HG03354 (cell line): ENCODE data around the gene PDLIM3.
"Not testable (repeated sequence)": the region's sequence is repeated elsewhere in the genome, so short reads cannot be mapped to it uniquely, and the experiment has no call there.

ENCODE experiments used
- ATAC-seq: cut with Tn5 transposase; IDR thresholded peaks from one replicate; pipeline ENCODE4 v1.9.1; 2021; ENCODE audit warnings: mild to moderate bottlenecking; ENCODE audit not compliant: unreplicated experiment, poor library complexity, severe bottlenecking

PDLIM3 gene

GRCh38 chr4:185524888-185525863 lies 10.1 kb downstream of the PDLIM3 start:
- no peak for ATAC-seq

DNA sequence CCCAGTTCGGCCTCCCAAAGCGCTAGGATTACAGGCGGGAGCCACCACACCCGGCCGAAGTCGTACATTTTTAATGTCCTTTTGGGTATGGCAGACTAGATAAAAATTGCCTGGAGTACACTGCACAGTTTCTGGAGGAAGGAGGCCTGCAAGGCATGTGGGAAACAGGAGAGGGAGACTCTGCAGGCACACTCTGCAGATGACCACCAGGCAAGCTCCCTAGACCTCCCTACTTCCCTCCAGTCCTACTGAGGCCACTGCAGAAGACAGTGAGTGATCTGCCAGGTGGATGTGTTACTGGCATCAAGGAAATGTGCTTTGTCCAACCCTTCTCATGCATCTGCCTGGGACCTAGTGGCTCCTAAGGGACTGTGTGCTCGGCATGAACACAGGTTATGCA lies 11.4 kb downstream of the PDLIM3 start:
- no peak for ATAC-seq

DNA sequence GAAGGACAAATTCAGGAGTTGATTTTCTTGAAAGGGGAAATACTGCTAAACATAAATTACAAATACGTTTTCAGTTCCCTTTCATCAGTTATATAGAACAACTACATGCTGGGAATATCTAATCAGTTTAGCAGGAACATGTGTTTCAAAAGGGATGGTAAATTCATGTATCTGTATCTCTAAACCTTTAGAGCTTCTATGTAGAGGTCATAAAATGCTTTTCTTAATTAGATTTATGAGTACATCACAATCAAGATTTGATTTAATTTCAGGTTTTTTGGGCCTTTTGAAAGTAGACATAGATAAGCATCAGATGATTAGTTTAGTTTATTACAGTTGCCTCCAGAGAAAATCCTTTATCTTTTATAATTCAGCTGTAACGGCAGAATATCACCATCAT lies 12.9 kb downstream of the PDLIM3 start:
- ATAC-seq = no peak

DNA sequence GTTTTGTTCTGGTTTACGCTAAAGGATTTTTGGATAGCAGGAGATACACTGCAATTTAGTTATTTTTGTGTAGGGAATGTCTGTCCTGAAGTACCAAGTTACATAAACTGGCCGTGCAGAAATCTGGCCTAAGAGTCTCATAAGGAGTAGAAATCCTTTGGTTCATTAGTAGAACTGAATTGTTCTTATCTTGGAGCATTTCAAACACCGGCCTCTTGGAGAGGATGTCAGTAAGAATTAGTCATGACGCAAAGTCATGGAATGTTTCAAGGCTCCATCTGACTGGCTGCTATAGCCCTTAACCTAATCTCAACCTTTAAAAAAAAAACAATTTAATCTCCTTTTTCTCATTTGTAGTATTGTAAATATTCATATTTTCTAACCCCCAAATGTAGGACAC lies 15.2 kb downstream of the PDLIM3 start:
- no peak for ATAC-seq

DNA sequence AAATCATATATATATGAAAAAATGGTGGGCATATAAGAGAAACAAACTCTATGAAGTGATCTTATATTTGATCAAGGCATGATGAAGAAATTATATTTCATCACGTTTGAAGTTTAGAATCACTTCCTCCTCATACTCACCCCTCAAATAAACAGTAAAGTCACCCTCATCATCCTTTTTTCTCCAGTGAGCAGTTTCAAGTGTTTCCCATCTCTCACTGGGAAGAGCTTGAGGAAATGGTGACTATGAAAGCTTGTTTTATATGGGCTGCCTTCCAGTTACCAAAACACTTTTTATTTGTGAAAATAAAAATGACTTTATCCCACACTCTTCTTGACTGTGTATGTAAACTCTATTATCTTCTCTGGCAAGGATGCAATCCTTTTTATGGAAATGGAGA lies 16.8 kb downstream of the PDLIM3 start:
- no peak for ATAC-seq

GRCh38 chr4:185518069-185518468 lies 17.2 kb downstream of the PDLIM3 start:
- ATAC-seq = no peak

DNA sequence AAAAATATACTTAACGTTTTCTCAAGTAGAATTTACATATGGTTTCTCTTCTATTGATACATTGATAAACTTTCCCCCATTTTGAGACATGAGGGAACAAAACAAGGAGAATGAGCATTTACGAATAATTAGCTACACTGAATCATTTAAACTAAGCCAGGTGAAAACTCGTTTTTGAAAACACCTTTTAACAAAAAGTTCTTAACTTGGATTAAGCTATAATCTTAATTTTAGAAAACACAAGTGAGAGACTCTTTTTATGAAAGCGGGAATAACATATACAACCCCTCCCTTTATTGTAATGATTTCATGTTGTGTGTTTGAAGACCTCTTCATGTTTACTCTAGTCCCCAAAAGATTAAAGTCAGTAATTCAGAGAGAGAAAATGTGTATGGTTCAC lies 20.1 kb downstream of the PDLIM3 start:
- ATAC-seq = no peak

- ATAC-seq = no peak
Measured at GRCh38 chr4:185514182-185514697, 21.1 kb downstream of the PDLIM3 start.

DNA sequence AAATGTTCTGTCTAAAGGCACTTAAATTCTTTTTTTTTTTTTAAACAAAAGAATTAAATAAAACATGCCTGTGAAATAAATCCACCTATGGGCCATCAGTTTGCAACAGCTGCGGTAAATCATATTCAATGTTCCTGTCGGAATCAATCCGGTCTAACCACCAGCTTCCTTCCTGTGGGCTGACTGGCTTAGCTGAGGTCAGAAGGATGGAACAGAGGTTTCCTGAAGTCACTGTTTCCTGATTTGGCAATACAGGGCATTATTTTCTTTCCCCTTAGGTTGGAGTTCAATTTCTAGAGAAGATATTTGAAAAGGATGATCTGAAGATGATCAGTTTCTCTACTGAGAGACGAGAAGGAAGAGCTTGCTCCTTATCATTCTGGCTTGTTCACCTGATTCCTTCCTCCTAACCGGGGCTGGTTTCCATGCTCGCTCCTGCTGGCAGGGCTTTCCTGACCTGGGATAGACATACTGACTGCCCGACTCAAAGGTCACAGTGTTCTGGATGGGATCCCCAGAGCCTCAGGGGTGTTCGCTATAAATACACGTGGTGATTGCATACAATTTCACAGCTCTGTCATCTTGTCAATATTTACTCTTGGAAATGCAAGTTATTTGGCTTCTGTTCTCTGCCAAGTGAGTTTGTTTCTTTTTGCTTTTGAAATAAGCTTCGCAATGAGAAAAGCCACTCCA lies 21.7 kb downstream of the PDLIM3 start:
- no peak for ATAC-seq

GRCh38 chr4:185512516-185512915 lies 22.8 kb downstream of the PDLIM3 start:
- ATAC-seq = no peak

GRCh38 chr4:185511243-185511642 lies 24.1 kb downstream of the PDLIM3 start:
- ATAC-seq = not testable (repeated sequence)

DNA sequence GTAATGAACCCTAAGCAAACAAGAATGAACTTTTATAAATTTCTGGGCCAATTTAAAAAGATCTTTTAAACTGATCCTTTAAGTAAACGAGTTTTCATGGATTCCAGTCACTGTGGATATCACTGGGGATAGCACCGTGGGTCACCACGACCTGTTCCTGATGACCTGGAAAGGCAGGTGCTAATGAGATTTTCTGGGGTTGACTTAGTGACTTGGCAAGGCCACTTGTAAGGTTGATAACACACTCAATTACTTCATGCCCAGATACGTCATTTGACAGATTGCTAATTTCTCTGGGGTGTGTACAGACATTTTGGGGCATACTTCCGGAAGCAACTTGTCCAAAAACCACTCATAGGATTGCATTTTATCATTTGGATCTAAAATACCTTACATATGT lies 24.5 kb downstream of the PDLIM3 start:
- ATAC-seq = no peak

DNA sequence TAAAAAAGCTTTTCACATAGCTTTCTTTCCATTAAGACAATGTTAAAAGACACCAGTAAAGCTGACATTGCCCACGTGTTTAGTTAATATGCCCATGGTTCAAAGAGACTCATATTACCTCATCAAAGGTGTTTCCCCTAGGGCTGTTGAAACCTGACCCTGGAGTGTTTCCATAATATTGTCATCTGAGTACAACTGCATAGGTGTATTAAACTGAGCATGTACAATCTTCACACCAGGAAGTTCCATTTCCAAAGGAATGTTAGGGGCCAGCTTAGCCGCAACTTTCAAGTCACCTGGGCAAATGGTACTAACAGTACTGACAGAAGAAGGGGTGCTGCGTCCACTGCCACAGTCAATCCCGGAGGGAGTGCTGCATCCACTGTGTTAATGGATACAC lies 27.1 kb downstream of the PDLIM3 start:
- ATAC-seq = no peak

DNA sequence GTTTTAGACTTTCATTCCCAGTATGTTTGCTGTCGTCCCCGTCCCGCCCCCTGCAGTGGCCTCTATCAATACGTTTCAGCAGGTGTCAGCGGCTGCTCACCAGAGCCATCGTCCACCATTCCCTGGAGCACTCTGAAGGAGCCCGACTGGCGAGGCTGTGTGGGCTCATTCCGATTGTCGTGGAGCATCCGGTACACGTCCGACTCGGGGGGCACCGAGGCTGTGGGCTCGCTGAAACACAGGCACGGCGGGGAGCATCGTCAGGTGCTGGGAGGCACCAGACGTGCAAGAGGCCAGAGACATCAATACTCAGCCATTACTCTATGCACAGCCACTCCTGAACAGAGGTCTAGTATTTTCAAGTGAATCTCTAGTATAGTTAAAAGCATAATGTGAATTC lies 28.9 kb downstream of the PDLIM3 start:
- ATAC-seq = no peak

DNA sequence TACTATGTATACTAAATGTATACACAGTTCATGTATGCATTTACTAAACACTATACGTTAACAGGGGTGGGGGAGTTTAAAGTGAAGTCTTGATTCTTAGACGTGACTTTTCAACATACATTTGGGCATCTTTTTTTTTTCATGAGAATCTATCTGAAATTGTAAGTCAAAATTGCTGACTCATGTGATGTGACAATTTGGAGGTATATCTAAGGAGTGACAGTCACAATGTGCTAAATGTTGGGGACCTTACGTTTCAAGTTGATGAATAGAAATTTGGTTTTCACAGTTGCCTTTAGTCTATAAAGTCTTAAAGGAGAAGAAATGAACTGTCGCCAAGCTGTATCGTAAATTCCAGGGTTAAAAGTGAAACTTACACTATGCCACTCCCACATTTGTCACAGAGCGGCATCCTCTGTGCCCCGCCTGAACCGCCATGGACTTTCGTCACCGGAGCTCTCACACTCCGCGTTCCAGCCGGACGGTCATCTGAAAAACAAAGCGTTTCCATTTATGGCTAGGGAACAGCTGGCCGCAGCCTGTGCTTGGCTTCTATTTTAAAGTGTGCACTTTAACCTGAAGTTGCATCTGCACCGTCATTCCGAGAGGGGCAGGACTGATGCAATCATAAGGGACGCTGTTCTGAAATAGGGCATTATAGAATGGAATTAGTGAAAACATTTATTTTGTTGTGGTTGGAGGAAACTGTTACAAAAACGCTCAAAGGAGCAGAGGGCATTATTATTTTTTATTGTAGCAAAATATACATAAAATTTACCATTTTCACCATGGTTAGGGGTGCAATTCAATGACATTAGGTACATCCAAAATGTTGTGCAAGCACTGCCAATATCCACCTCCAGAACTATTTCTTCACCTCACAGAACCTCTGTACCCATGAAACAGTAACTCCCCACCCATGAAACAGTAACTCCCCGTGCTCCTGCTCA lies 30.9 kb downstream of the PDLIM3 start:
- ATAC-seq = no peak

DNA sequence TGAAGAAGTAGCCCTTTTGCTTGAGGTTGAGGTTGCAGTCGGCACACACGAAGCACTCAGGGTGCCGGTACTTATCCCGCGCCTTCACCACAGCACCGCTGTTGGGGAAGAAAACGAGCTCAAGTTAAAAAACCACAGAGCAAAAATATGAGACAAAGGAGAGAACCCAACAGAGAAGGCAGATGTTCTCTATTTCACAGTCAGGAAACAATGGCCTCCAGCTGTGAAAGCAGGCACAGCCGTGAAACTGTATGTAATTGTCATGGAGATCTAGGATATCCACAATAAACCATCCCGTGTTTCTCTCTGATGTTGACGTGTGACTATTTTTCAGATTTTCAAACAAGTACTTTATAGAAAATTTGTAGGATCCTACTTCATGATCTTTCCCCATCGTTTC lies 32.9 kb downstream of the PDLIM3 start:
- ATAC-seq = no peak

GRCh38 chr4:185500576-185500975 lies 34.7 kb downstream of the PDLIM3 start:
- ATAC-seq = no peak

GRCh38 chr4:185500035-185500434 lies 35.3 kb downstream of the PDLIM3 start:
- ATAC-seq = no peak

- ATAC-seq = no peak
Measured at GRCh38 chr4:185488650-185489049, 46.7 kb downstream of the PDLIM3 start.

- no peak for ATAC-seq
Measured at GRCh38 chr4:185481401-185481800, 53.9 kb downstream of the PDLIM3 start.
